GM19463 (cell line): Measurements from ENCODE around the gene ADAD2.

Experiments
- ATAC-seq: cut with Tn5 transposase; IDR thresholded peaks from one replicate; pipeline ENCODE4 v1.9.1; 2021; ENCODE audit warnings: mild to moderate bottlenecking, moderate library complexity; ENCODE audit not compliant: unreplicated experiment

ADAD2 gene

GRCh38 chr16:84176192-84177053 is 14.5 kb upstream of the ADAD2 start:
- ATAC-seq = no peak

- no peak for ATAC-seq
Measured at GRCh38 chr16:84177741-84178073, 13.2 kb upstream of the ADAD2 start.

DNA sequence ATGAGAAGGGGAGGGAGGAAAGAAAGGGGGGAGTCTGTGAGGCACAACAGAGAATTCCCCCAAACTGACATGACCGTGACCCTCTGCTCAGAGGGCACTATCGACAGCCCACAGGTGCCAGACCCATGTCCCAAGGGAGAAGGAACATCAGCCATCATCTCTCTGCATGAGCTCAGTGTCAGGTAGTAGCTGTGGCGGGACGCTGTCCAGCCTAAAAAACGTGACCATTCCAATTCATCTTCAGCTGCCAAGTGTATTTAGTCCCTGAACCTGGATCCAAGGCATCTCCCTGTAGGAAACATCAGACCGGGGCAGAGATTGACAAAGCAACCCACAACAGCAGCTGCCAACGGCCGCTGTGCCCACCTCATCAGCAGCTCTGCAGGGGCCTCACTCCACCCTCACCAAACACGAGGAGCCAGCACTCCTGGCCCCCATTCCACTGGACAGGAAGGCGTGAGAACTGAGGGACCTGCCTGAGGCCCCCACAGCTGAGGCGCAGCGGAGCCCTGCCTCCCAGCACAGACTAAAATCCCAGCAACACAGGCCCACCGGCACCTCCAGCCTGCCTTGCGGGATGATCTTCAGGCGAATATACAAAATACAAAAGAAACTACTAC is 12.7 kb upstream of the ADAD2 start:
- no peak for ATAC-seq

DNA sequence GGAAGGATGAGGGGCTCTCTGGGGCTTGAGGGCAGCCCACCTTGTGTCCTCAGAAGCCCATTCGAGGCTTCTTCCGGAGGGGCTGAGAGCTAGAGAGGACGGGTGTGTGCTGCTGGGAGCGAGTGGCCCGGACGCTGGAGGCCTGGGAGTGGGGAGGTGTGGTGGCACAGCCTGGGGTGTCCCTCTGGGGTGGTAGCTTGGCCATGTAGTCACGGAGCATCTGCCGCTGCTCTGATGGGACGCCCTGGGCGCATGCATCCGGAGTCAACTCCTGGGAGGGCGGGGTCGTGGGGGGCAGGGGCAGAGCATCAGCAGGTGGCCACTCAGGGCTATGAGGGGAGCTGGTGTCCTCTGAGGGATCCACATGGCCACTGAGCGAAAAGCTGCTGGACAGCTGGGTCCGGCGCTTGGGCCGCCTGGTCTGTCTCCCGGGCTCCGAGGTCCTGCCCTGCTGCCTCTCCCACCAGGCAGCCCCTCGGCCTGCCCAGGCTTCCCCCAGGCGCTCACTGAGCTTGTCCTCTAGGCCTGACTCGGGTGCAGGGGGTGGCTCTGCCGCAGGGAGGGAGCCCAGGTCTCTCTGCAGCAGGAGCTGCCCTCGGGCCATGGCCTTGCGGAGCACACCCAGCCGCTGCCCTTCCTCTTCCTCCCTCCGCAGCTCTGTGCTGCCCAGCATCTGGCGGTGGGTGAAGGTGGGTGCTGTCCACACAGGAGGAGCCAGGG is 11.9 kb upstream of the ADAD2 start:
- ATAC-seq = no peak

- ATAC-seq = no peak
Measured at GRCh38 chr16:84179612-84180320, 11.2 kb upstream of the ADAD2 start.

- ATAC-seq = no peak
Measured at GRCh38 chr16:84180519-84181140, 10.3 kb upstream of the ADAD2 start.

DNA sequence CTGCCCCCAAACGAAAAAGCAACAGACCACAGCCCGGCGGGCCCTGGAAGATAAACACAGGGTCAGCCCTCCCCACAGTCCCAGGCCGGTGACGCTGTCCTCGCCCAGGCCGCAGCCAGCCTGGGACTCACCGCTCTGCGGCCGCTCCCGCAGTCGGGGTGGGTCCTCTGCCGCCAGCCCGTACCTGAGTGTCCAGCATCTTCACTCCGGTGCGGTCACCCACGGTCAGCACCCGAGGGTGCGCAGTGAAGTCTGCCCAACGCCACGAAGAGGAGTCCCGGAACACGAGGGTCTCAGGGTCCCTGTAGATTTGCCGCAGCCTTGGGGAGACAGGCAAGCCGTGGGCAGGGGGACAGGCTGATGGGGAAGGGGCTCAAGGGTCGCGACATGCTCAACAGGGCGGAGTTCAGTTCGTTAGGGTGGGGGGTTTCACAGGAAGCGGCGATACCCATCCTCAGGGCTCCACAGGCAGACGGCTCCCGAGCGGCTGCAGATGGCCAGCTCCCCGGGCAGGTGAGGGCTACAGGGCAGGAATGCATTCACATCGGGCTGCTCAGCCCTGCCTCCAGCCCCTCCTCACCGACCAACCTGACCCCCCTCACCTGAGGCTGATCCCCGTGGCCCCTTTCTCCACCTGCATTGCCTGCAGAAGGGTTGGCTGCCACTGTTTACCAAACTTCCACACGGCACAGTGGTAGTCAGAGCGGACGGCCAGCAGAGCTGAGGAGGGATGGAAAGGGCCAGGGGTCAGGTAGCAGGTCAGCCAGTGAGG is 9.6 kb upstream of the ADAD2 start:
- ATAC-seq = no peak

GRCh38 chr16:84182104-84182503 is 8.9 kb upstream of the ADAD2 start:
- no peak for ATAC-seq

DNA sequence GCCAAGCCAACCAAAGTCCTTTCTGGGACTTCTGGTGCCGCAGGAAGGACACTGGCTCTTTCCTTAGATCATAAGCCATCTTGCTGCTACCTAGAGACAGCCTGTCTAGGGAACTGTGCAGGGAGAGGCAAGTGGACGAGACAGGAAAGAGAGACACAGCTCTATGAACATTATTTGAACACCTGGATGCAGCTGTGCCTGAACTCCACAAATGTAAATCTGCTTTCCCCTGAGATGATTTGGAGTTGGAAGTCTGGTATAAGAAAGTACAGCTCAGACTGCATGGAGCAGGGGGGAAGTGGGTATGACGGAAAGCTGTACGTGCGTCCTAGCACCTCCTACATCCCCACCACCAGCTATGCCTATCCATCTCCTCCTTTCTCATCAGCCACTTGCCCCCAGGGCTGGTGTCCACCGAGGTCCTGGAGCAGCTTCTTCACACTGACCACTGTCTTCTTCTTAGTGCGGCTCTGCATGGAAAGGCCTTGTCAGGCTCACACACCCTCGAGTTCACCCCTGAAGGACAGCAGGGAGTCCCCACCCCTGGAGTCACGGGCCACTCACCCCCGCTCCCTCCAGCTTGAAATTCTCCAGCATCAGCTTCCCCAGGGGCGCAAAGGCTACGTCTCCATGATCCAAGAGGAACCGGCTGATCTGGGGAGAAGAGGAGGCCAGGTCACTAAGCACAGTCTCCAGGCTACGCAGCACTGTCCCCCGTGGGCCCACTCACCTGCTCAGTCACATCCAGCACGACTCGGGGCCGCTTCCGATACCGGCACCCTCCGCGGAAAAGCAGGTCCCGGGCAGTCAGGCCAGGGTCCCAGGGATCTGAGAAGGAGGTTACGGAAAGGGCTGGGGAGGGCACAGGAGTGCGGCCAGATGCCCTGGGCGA is 8.0 kb upstream of the ADAD2 start:
- no peak for ATAC-seq

DNA sequence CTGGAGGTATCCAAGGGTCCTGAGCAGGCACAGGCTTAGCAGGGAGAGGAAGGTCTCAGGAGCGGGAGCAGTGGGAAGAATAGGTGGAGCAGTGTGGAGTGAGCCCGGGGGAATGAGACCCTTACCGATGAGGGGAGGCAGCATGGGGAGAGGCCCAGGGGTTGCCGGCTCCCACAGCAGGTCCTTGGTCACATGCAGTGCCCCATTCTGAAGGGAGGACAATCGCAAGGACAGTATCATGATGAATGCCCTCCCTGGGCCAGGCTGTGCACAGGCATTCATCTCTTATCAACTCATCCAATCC is 7.4 kb upstream of the ADAD2 start:
- no peak for ATAC-seq

- ATAC-seq = no peak
Measured at GRCh38 chr16:84183911-84184591, 6.9 kb upstream of the ADAD2 start.

GRCh38 chr16:84184775-84185174 is 6.2 kb upstream of the ADAD2 start:
- no peak for ATAC-seq

DNA sequence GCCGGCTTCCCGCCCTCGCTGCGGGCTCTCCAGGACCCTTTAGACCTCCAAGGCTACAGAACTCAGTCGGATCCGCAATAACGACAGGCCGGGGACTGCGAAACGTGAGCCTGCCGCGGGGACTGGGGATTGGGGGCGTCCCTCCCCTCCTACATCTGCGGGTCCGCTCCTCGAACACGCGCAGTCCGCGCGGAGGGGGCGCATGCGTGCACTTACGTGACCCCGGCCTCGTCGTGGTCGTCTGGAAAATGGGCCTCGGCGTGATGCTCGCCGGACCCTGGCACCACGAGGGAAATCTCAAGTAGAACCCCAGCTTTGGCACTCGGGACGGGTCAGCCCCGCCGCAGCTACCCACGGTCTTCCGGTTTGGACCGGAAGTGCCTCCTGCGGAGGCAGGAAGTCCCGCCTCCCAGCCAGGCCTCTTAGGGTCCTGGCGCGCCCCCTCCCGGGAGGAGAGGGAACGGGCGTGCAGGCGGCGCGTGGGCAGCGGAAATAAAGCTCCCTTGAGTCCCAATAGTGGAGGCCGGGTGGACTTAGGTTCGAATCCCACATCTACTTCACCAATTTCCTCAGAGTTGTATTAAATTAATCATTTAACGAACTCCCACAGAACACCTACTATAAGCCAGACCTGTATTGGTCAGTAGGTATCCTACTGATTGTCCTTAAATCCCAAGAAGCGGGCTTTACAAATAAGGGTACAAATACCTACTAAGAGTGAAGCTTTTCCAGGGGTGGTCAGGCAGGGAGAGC is 4.1 kb upstream of the ADAD2 start, which contains the start of gene TAF1C:
Gene TAF1C (minus strand): TSS at position 373 of the 753 bp plus-strand sequence. CDS start 2,069 bp downstream, outside the sequence.
- peak; percentile 99 for ATAC-seq

DNA sequence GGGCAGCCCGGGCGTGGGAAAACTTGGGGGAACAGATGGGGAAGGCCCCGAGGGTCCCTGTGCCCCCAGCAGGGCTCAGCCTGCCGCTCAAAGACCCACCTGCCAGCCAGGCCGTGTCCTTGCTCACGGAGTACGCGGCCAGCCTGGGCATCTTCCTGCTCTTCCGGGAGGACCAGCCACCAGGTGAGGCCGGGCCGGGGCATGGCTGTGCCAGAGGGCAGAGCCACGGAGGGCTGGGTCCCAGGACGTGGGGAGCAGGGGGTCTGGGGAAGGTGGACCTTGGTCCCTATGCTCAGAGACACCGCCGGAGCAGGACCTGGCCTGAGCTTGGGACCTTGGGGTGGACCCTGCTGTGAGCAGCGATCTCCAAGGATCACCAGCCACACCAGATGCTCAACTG is 509 bp downstream of the ADAD2 start:
- no peak for ATAC-seq

DNA sequence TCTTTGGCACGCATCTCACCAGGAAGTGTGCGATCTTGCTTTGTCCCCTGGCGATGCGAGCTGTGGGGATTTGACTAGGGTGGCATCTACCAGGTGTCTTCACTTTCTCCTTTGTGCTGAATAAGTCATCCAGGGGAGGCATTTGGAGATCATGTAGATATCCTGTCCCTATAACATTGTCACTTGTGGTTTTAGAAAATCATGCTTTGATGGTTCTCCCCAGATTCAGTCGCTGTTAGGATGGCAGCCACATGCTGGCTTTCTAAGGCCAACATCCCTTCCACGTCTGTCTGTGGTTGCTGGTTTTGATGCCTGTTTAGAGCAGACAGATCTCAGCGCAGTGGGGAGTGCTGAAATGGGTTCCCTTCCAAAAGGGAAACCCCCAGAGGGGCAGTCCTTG is 2.5 kb downstream of the ADAD2 start:
- ATAC-seq = no peak

DNA sequence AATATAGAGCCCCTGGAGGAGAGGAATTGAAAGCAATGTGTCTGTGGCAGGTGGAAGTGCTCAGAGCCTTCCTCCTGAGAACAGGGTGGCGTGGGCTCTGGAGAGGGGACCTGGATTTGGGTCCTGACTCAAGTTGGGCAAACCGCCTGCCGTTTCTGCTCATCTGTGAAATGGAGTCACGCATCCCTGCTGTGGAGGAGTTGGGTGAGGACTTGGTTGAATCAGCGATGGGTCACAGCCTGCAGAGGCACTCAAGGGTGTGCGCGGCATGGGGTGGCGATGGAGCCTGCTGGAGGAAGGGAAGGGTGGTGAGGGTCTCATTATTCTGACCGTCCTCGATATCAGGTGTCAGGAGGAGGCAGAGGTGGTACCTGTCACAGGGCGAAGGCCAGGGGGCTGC is 3.1 kb downstream of the ADAD2 start:
- ATAC-seq = no peak

GRCh38 chr16:84194470-84195200 is 3.7 kb downstream of the ADAD2 start:
- no peak for ATAC-seq
